ENCODE measurements around the gene WNT2B. TPM values are rescaled to one million over a fixed set of nuclear protein-coding genes. Genes with fewer than 3 reads are reported as not detected.
"Not testable (repeated sequence)": the region's sequence is repeated elsewhere in the genome, so short reads cannot be mapped to it uniquely, and the experiment has no call there.

The WNT2B gene
- 1 to 10 TPM; 4.0 to 4.7 TPM for total RNA-seq
- long read RNA-seq, partial matches to known transcripts: 0 of 1 reads
- long read RNA-seq, other reads (novel, unspliced or antisense): 0 of 1 reads

- intact Hi-C loops (cut with DNase I): loop anchor here in 1 of 2 donors (10.0 kb wide), 1 partner anchor 106 kb away; the partner anchor contains the start of genes CAPZA1 and ST7L
- ATAC-seq (peak; percentile 62 to 66), DNase-seq (peak; percentile 33)
These were observed at the start of gene WNT2B for GRCh38 chr1:112508278-112509004. TSS of gene WNT2B (plus strand) at chr1:112508965. CDS start at chr1:112509263, 298 bp downstream.

- intact Hi-C loops (cut with DNase I): no loop called here
- no peak for DNase-seq
- ATAC-seq: no peak
These were observed 48.1 kb upstream of the WNT2B start for GRCh38 chr1:112460615-112461014.

GRCh38 chr1:112461200-112461871 is 47.4 kb upstream of the WNT2B start:
- intact Hi-C loops (cut with DNase I): no loop called here
- ATAC-seq (peak in 1 of 2 donors; percentile 3), DNase-seq (no peak)

GRCh38 chr1:112462953-112463279 is 45.8 kb upstream of the WNT2B start:
- DNase-seq: no peak
- intact Hi-C loops (cut with DNase I): no loop called here

GRCh38 chr1:112464501-112464900 is 44.3 kb upstream of the WNT2B start:
- no peak for DNase-seq
- intact Hi-C loops (cut with DNase I): no loop called here
- no peak for ATAC-seq

More at GRCh38 chr1:112462953-112463279, 45.8 kb upstream of the WNT2B start:
- no peak for ATAC-seq

GRCh38 chr1:112465122-112465521 is 43.6 kb upstream of the WNT2B start:
- intact Hi-C loops (cut with DNase I): no loop called here

GRCh38 chr1:112466078-112466660 is 42.6 kb upstream of the WNT2B start:
- ATAC-seq (peak; percentile 92 to 93), DNase-seq (peak; percentile 98)
- intact Hi-C loops (cut with DNase I): loop anchor here (1.0 to 2.0 kb wide), 2 partner anchors 75 kb away; no protein-coding TSS in a partner anchor

More at GRCh38 chr1:112465122-112465521, 43.6 kb upstream of the WNT2B start:
- no peak for DNase-seq
- peak in 1 of 2 donors; percentile 14 for ATAC-seq

- intact Hi-C loops (cut with DNase I); DNase-seq; ATAC-seq: not testable (repeated sequence)
These were observed 38.4 kb upstream of the WNT2B start for GRCh38 chr1:112470324-112470723.

- intact Hi-C loops (cut with DNase I): no loop called here
- no peak for ATAC-seq
- DNase-seq: no peak
These were observed 37.8 kb upstream of the WNT2B start for GRCh38 chr1:112470966-112471365.

GRCh38 chr1:112472142-112472541 is 36.6 kb upstream of the WNT2B start:
- DNase-seq: no peak
- no peak for ATAC-seq
- intact Hi-C loops (cut with DNase I): no loop called here

- DNase-seq: no peak
- intact Hi-C loops (cut with DNase I): no loop called here
- no peak for ATAC-seq
These were observed 31.2 kb upstream of the WNT2B start for GRCh38 chr1:112477550-112477949.

- ATAC-seq (no peak), DNase-seq (no peak)
- intact Hi-C loops (cut with DNase I): no loop called here
These were observed 30.5 kb upstream of the WNT2B start for GRCh38 chr1:112478314-112478713.

GRCh38 chr1:112486063-112486462 is 22.7 kb upstream of the WNT2B start:
- ATAC-seq; intact Hi-C loops (cut with DNase I); DNase-seq: not testable (repeated sequence)

- intact Hi-C loops (cut with DNase I); DNase-seq; ATAC-seq: not testable (repeated sequence)
These were observed 21.1 kb upstream of the WNT2B start for GRCh38 chr1:112487686-112488085.

- DNase-seq (no peak), ATAC-seq (no peak)
- intact Hi-C loops (cut with DNase I): no loop called here
These were observed 20.6 kb upstream of the WNT2B start for GRCh38 chr1:112488141-112488540.

- intact Hi-C loops (cut with DNase I): no loop called here
- DNase-seq (no peak), ATAC-seq (no peak)
These were observed 16.7 kb upstream of the WNT2B start for GRCh38 chr1:112492076-112492475.

- ATAC-seq (no peak), DNase-seq (no peak)
- intact Hi-C loops (cut with DNase I): no loop called here
These were observed 15.4 kb upstream of the WNT2B start for GRCh38 chr1:112493351-112493750.

- no peak for DNase-seq
- intact Hi-C loops (cut with DNase I): no loop called here
- no peak for ATAC-seq
These were observed 12.5 kb upstream of the WNT2B start for GRCh38 chr1:112496290-112496689.

- DNase-seq: peak; percentile 79
- intact Hi-C loops (cut with DNase I): loop anchor here in 1 of 2 donors (10.0 kb wide), 1 partner anchor 113 kb away; the partner anchor contains the start of genes CAPZA1 and ST7L
- ATAC-seq: peak; percentile 87 to 90
These were observed 6.7 kb upstream of the WNT2B start for GRCh38 chr1:112501810-112502641.
